IPS-NIHi7 (cell line): ENCODE results near the gene UBE3B.
A peak's percentile ranks its signal among the peaks of the same experiment; 100 is the strongest.
"Not testable (repeated sequence)": the region's sequence is repeated elsewhere in the genome, so short reads cannot be mapped to it uniquely, and the experiment has no call there.

ENCODE experiments used
- DNase-seq: peaks from one replicate; pipeline ENCODE4 v3.0.0; 2012; ENCODE audit warnings: mixed read lengths; ENCODE audit errors: extremely low spot score

UBE3B gene

DNA sequence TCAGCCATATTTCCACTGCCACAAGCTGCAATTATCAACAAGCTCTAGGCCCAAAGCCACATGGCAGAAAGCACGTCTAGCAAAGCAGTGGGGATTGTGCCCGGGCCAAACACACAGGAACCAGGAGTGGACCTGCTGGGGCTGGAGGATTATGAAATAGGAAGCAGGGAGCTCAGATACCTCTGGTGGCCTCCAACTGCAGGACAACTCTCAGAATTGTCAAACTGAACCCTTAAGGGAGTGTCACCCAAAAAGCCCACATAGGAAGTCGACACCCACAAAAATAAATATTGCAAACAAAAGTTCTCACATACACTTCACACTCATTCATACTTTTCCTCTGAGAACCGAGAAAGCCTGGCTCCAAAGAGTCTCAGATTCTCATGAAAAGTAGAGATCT, 26.5 kb upstream of the UBE3B start:
- no peak for DNase-seq

DNA sequence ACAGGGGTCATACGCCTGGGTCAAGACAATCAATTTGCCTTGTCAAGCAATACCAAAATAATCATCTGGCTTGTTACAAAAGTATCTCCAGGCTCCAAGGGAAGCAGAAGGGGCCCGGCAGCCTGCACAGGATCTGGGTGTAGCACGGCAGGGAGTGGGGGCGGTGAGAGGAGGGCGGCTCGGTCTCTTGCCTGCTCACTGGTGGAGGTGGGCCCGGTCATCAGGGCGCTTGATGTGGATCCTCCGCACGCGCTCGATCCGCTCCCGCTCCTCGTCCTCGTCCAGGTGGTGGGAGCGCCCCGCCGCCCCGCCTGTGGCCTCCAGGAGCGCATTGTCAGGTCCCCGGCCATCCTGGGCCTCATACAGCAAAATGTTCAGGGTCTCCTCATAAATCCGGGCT, 26.0 kb upstream of the UBE3B start:
- DNase-seq, result no peak

DNA sequence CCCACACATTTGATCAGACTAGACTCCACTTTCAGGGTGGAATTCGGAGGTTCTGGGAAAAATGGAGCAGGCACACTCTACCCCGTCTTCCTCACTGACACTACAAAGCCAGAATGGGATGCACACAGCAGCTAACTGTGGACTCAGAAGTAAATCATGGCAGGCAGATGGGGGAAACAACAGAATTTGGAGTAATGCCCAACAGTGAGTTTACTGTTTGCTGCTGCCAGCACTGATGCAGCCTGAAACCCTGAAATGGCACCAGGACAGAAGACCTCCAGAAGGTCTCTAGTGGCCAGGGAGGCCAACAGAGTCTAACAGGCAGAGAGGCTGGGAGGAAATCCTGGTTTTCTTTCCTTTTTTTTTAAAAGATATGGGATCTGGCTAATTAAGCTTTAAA, 24.9 kb upstream of the UBE3B start:
- no peak for DNase-seq

DNA sequence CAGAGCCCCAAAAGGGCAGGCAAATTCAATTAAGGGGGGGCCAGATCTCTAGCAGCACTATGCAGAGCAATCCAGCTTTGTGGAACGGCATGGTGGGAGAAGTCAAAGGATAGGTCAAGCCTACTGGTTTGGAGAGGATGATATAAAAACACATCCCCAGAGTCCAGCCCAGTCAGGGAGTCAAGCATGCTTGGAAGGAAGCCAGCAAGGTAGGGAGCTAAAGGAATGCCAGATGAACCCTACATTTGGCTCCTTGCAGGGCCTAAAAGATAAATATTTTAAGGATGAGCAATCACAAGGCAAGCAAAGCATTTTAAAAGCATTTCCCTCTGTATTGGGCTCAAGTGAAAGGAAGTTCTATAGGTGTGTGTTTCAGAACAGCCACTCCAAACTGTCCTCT, 21.7 kb upstream of the UBE3B start:
- DNase-seq, result no peak

DNA sequence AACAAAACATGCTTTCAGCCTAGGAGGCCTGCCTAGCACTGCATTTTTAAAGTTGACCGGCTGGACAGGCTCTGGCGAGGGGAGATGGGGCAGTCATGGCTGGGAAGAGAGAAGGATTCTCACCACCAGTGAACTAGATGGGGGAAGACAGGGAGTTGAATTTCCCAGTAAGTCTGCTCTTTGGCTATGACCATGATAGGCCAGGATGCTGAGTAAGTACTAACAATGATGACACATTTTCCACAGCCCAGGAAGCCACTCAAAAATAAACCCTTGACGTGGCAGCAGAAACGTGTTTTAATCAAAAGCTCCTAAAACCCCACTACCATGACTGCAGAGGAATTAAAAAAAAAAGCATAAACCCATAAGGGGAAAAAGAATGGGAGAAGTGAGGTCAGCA, 19.3 kb upstream of the UBE3B start:
- DNase-seq, result no peak

DNA sequence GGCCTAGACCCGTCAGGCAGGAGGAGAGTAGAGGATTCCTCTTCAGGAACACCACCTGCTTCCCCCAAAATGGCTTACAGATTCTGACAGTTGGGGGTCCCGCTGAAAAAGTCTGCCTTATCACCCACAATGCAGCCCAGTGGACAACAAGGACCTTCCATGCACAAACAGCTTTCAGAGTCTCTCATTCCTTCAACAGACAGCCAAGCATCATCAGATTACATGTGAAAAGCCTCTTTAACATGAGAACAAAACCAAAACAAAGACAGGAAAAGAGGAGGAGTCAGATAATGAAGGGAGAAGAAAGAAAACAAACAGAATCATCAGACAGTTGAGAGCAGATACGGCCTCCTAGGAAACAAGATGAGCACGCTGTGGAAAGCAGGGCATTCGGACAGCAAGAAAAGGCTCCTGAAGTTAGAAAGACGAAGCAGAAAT, 18.6 kb upstream of the UBE3B start:
- DNase-seq, result peak; percentile 68

DNA sequence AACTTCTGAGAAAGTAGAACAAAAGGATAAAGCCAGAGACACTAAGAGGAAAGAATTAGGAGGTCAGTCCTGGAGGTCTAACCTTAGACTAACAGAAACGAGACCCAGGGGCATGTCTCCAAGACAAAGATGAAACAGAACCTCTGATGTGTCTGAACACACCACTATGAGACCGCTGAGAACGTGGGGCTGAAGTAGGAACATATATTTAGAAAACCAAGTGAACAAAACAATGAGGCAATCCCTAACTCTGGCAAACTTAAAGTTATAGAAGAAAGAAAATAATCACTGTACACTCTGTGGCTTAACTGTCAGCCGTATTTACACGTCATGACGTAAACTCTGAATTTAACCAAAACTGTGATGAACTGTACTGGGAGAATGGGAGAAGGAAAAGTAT, 18.2 kb upstream of the UBE3B start:
- DNase-seq, result no peak

DNA sequence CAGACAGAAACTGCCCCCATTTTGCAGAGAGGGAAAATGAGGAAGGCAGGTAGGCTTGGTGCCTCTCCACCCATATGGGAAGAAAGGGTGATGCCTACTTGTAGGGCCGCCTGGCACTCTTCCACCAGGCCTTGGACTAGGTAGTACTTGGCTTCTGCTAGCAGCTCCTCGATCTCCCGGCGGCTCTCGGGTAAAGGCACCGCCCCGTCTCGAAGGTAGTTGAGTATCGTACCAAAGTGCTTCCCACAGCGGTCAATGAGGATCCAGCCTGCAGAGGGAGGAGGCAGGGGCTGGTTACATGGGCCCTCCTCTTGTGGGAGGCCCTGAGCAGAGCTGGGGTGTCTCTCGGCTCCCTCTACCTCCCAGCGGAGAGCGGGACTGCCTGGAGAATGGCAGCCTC, 16.9 kb upstream of the UBE3B start:
- DNase-seq, result no peak

DNA sequence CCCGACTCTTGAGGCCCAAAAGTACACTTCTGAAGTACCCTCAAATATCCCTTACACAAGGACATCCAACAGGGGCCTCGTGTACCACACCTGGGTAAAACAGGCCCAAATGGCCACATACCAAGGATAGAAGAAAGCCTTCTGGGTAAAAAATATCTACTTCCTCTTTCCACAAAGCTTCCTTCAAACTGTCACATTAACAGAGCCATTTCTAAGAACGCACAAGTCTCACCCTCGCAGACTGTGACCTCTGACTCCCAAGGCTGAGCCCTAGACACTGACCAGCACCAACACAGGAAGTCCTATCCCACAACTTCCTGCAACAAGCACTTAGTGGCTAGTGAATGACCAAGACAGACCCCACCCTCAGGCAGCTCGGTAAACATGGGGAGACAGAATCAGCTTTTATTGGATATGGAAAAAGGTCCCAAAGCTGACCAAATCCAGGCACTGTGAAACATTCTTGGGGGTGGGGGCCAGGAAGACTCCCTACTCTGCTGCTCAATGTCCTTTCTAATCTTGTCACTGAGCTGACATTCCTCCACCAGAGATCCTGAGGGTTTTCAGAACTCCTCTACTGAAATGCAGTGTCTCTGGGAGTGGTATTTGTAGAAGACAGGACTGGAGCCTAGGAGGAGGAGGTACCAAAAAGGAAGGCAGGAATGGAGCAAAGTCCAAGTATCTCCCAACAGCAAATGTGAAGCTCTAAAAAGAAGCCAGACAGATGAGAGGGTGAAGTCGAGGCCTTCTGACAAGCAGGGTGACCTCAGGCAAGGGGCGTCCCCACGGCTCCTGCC, 16.2 kb upstream of the UBE3B start:
- no peak for DNase-seq

DNA sequence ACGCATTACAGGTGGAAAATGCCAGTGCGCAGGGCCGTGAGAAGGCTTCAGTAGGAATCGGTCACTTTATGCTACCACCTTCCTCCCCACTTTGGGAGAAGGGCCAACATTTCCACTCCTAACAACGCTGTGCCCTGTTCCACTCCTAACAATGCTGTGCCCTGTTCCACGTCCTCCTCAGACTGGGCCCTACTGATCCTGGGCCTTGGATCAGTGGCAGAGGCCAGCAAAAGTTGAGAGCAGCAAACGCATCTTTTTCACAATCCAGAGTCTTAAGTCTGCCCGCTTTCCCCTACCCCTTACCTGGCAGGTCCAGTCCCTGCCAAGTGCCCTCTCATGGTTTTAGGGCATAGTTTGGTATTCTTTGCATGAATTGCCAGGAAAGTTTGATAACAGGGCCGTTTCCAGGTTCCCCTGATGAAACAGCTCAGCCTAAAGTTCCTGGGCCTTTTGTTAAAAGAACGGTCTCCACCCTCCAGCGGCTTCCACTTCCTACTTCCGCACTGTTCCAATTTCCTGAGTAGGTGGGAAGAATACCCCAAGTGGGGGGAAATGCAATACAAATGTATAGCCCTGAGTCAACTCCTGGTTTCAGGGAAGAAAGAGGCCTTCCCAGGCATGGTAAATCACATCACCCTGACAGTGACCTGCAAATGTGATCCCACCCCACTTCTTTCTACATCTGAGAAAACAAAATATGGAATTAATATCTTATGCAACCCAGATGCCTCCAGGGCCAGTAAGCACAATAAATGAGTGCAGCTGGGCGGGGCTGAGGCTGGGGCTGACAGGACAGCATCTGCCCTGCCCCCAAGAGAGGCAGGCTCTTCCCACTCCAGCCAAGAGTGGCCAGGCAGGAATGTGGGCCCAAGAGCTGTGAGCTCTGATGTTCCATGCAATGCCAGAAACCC, 15.3 kb upstream of the UBE3B start:
- DNase-seq, result peak; percentile 49

DNA sequence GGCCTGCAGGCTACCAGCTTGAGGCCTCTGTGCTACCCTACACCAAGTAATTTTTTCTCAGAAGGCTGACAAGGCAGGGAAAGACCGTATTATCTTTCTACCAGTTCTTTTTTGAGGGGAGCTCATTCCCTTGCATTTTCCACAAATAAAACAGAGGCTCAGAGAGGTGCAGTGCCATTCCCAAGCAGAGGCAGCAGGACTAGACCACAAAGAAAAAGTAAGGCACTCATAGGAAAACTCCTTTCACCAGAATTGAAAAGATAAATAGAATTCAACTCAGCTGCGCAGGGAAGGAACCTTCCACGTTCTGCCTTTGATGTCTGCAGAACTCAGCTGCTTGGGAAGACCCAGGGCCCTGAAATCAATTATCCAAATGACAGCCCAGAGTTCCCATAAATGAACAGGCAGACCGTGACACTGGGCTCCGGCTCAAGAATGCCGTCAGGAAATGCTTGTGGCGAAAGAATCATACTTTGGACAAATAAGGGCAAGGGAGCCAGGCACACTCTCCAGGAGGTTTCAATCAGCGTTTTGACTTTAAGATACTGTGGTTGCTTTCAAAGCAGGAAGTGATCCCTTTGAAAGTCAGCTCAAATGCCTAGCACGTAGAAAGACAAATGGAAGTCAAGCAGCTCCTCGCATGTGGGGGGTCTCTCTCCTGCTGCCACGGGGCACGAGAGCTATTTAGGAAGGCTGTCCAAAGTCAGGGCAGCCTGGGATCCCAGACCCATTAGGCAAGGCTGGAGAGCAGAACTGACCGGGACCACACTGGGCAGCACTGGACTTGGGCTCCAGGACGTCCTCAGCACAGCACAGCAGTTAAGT, 14.4 kb upstream of the UBE3B start:
- peak; percentile 47 for DNase-seq

DNA sequence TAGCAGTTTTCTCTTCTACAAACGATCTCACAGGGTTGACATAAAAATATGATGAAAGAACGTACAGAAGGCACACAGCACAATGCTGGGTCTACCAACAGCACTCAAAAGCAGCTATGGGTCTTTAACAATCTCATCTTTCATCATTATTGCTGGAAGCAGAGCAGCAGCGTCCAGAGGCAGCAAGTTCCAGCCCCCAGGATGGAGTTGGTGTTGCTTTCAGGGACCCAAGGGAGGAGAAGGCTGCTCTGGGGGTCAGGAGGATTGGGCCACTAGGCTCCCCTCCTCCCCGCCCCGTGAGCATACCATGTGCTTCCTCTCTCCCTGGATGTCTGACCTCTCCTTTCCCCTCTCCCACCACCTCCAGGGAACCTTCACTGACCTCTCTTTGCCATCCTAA, 13.7 kb upstream of the UBE3B start:
- DNase-seq, result no peak

DNA sequence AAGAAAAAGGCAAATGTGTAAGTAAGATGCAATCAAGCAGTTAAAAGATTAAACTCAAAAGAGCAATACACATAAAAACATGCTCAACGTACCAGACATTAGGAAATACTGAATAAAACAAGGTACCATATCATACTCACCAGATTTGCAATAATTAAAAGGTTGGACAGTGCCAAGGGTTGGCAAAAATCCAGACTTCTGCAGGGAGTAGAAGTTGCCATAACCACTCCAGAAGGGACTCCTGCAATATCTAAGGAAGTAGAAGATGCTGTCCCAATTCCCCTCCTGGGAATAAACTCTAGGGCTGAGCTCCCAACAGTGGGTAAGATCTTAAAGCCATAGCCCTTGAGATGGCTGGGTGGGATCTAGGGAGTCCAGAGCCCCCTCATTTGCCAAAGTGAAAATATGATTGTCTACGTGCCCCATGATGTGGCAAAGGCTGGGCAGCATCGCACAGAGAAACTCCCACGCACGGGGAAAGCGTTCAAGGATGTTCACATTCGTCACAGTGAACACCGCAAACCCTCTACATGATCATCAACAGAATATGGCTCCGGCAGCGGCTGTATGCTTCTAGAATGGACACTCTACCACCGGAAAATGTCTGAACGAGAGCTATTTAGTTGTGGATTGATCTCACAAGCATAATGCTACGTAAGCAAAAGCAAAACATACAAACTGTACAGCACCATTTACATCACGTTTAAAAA, 12.6 kb upstream of the UBE3B start:
- DNase-seq, result no peak

DNA sequence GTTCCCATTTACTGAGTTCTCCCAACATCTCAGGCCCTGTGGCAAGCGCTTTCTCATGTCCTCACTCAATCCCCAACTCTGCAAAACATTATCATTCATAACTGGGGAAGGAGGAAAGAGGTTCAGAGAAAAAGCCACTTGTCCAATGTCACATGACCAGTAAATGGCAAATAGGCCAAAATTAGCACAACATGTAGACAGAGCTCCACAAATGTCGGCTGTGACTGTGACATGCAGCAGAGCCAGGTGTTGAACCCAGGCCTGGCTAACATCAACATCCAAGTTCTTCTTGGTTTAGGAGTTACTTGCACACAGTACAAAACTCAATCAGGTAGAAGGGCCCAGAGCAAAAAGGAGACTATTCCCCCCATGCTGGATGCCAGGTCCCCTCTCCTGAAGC, 11.1 kb upstream of the UBE3B start:
- no peak for DNase-seq

DNA sequence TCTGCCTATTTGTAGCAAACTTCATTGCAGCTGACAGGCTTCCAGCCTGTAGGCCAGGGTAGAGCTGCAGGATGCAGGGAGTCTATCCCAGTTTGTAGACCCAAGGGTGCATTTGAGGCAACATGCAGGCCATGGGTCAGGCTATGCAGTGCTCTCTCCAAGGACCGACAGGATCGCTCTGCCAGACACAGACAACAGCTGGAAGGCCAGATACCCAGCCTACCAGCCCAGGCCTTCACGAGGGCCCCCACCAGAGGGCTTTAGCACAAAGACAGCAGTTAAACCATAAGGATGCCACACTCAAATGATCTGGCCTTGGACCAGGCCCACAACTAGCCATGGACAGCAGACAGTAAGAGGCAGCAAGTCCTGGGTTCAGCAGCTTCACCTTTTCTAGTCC, 10.6 kb upstream of the UBE3B start:
- no peak for DNase-seq

DNA sequence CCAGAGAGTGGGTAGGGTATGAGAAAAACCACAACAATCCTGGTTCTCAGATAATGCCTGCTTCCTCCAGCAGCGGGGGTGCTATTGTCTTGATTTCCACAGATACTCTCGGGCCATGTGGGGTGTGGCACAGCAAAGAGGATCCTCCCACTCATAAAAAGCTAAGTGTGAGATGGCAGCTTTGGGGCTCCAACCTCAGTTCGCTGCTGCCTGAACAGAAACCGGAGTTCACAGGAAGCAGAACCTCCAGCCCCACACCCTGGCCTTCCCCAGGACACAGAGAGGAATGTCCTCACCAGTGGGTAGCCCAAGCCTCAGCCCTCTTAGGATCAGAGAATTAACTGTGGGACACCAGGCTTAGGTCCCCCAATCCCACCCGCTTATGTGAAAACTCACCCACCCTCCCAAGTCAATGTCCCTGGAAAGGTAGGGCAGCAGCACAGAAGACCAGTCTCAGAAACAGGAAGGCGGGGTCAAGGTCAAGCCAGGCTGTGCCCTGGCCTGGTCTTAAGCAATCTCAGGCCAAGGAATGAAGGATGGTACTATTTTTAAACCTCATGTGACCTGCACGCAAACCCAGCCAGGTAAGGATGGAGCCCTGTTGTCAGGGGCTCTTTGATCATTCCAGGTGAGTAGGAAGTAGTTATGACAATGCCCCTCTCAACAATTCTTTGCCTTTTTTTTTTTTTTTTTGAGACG, 9.3 kb upstream of the UBE3B start:
- DNase-seq, result no peak

DNA sequence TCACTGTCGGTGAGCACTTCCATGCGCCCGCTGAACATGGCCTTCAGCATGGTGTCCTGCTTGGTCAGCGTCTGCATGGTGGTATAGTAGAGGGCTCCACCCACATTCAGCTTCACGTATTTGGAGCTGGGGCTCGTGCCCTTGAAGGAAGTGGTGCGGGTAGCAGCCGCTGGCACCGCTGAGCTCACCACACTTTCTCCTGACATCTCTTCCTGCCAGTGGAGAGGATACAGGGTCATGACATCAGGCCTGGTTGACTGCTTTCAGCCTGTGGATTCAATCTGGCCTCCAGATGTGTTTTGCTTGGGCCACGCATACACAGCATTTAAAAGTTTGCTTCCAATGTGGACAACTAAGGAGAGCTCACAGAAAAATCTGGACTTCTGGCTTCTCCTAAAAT, 7.9 kb upstream of the UBE3B start:
- DNase-seq, result no peak

DNA sequence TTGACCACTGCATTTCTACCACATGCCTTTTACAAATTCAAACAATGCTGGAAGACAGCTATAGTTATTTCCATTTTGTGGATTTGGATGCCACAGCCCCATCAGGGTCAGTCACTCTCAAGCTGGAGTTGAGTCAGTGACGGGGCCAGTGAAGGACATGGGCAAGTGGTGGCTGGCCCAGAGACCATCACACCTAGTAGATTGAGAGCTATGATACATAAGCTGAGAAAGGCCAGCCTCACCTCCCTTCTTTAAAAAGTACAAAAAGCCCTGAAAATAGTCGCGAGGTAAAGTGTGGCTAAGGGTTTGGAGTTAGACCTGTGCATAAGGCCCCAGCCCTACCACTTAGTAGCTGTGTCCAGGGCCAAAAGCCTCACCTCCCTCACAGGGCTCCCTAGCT, 4.4 kb upstream of the UBE3B start:
- DNase-seq, result no peak

DNA sequence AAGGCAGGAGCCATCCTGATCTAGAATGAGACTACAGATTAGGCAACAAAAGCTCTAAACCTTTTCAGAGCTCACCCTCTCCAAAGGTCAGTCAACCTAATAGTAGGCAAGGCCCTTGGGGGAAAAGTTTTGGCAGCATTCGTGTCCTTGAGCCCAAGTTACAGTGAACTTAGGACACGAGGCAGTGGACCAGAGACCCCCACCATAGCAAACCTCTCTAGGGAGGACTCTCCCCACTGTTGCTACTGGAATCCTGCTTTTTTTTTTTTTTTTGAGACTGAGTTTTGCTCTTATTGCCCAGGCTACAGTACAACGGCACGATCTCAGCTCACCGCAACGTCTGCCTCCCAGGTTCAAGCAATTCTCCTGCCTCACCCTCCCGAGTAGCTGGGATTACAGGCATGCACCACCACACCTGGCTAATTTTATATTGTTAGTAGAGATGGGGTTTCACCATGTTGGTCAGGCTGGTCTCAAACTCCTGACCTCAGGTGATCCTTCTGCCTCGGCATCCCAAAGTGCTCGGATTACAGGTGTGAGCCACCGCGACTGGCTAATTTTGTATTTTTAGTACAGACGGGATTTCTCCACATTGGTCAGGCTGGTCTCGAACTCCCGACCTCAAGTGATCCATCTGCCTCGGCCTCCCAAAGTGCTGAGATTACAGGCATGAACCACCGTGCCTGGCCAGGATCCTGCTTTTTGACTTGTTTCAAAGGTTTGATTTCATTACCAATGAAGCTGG, 3.7 kb upstream of the UBE3B start:
- DNase-seq, result not testable (repeated sequence)

DNA sequence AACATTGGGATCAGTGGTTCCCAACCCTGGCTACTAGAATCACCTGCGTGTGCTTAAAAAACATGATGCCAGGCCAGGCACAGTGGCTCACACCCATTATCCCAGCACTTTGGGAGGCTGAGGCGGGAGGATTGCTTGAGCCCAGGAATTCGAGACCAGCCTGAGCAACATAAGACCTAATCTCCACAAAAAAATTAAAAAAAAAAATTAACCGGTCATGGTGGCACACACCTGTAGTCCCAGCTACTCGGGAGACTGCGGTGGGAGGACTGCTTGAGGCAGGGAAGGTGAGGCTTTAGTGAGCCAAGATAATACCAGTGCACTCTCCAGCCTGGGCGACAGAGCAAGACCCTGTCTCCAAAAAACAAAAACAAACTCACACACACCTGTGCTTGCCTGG, 2.3 kb upstream of the UBE3B start:
- no peak for DNase-seq
